ENCODE results near the gene ACAD11.
"Not testable (repeated sequence)": the region's sequence is repeated elsewhere in the genome, so short reads cannot be mapped to it uniquely, and the experiment has no call there.

Gene ACAD11

GRCh38 chr3:132616780-132617179 is 42.8 kb downstream of the ACAD11 start:
- Histone ChIP-seq H2BK120ac (ENCODE audit: low read depth, low read length) (no peak overlapping the region), H3K9me3 (replicated peaks in 1 of 2; ENCODE audit: control insufficient read depth in 2 of 2, insufficient read depth in 1 of 2, low read depth in 1 of 2, low read length in 2 of 2) (peaks cover 0 to 2% of the 10 kb centered on the region in 2 donors), H3K36me3 (replicated peaks in 1 of 2; ENCODE audit: control insufficient read depth in 2 of 2, insufficient read depth in 2 of 2, low read length in 2 of 2) (peaks cover 2 to 39% of the 10 kb centered on the region in 2 donors), H4K91ac (ENCODE audit: low read depth, low read length, poor library complexity) (no peak overlapping the region), H3K4me3 (ENCODE audit: low read length in 2 of 2) (no peak overlapping the region), H2AK5ac (ENCODE audit: low read depth, low read length) (no peak overlapping the region), H3K4me2 (ENCODE audit: insufficient read depth, low read length, poor library complexity, severe bottlenecking) (no peak overlapping the region), H2BK12ac (ENCODE audit: low read length) (no peak overlapping the region), H3K4ac (ENCODE audit: low read length) (no peak overlapping the region), H2BK5ac (ENCODE audit: low read length) (no peak overlapping the region), H3K4me1 (ENCODE audit: control insufficient read depth in 2 of 2, insufficient read depth in 1 of 2, low read depth in 1 of 2, low read length in 2 of 2) (no peaks in the 10 kb centered on the region), H3K9ac (ENCODE audit: low read depth, low read length, poor library complexity) (no peak overlapping the region), H3K79me1 (ENCODE audit: low read depth, low read length) (no peaks in the 10 kb centered on the region), H3K27ac (replicated peaks; ENCODE audit: low read length) (no peak overlapping the region), H2BK15ac (ENCODE audit: low read length) (no peak overlapping the region), H3K27me3 (ENCODE audit: control insufficient read depth in 3 of 3, insufficient read depth in 3 of 3, low read depth in 1 of 3, low read length in 3 of 3) (no peaks in the 10 kb centered on the region), H2AFZ (ENCODE audit: low read length) (no peak overlapping the region), H4K8ac (ENCODE audit: low read depth, low read length) (no peak overlapping the region), H3K14ac (ENCODE audit: low read length) (no peak overlapping the region), H3K18ac (ENCODE audit: low read length) (no peak overlapping the region), H3K23ac (ENCODE audit: low read depth, low read length, poor library complexity) (no peak overlapping the region)
- DNase-seq (ENCODE audit: low spot score): no peak
- WGBS, 2 donors (ENCODE audit: extremely low coverage in 2 of 2, insufficient read length in 2 of 2, insufficient replicate concordance in 1 of 2): no CpG with 5 or more reads among the region's 1 CpG

- no peak for DNase-seq (ENCODE audit: low spot score)
- H2BK15ac ChIP-seq (ENCODE audit: low read length): no peak overlapping the region
Measured at GRCh38 chr3:132615881-132616280, 43.7 kb downstream of the ACAD11 start.

GRCh38 chr3:132615301-132615700 is 44.3 kb downstream of the ACAD11 start:
- H2BK15ac ChIP-seq (ENCODE audit: low read length); H3K4me2 ChIP-seq (ENCODE audit: insufficient read depth, low read length, poor library complexity, severe bottlenecking); H3K23ac ChIP-seq (ENCODE audit: low read depth, low read length, poor library complexity); H2BK12ac ChIP-seq (ENCODE audit: low read length); H2BK120ac ChIP-seq (ENCODE audit: low read depth, low read length); H3K4me1 ChIP-seq (ENCODE audit: control insufficient read depth in 2 of 2, insufficient read depth in 1 of 2, low read depth in 1 of 2, low read length in 2 of 2); H4K91ac ChIP-seq (ENCODE audit: low read depth, low read length, poor library complexity); H3K4me3 ChIP-seq (ENCODE audit: low read length in 2 of 2); H3K27me3 ChIP-seq (ENCODE audit: control insufficient read depth in 3 of 3, insufficient read depth in 3 of 3, low read depth in 1 of 3, low read length in 3 of 3); H3K79me1 ChIP-seq (ENCODE audit: low read depth, low read length); H3K18ac ChIP-seq (ENCODE audit: low read length); H3K14ac ChIP-seq (ENCODE audit: low read length); H2AK5ac ChIP-seq (ENCODE audit: low read depth, low read length); H2AFZ ChIP-seq (ENCODE audit: low read length); H3K9ac ChIP-seq (ENCODE audit: low read depth, low read length, poor library complexity); H3K4ac ChIP-seq (ENCODE audit: low read length); H4K8ac ChIP-seq (ENCODE audit: low read depth, low read length); H3K9me3 ChIP-seq (replicated peaks in 1 of 2; ENCODE audit: control insufficient read depth in 2 of 2, insufficient read depth in 1 of 2, low read depth in 1 of 2, low read length in 2 of 2); H3K27ac ChIP-seq (replicated peaks; ENCODE audit: low read length); DNase-seq (ENCODE audit: low spot score); H2BK5ac ChIP-seq (ENCODE audit: low read length): not testable (repeated sequence)
- no CpG with 5 or more reads among the region's 3 CpGs for WGBS, 2 donors (ENCODE audit: extremely low coverage in 2 of 2, insufficient read length in 2 of 2, insufficient replicate concordance in 1 of 2)
- peaks cover 2 to 35% of the 10 kb centered on the region in 2 donors for H3K36me3 ChIP-seq (replicated peaks in 1 of 2; ENCODE audit: control insufficient read depth in 2 of 2, insufficient read depth in 2 of 2, low read length in 2 of 2)

More at GRCh38 chr3:132615881-132616280, 43.7 kb downstream of the ACAD11 start:
- Histone ChIP-seq H3K4me1 (ENCODE audit: control insufficient read depth in 2 of 2, insufficient read depth in 1 of 2, low read depth in 1 of 2, low read length in 2 of 2) (no peaks in the 10 kb centered on the region), H3K23ac (ENCODE audit: low read depth, low read length, poor library complexity) (no peak overlapping the region), H3K4me2 (ENCODE audit: insufficient read depth, low read length, poor library complexity, severe bottlenecking) (no peak overlapping the region), H3K79me1 (ENCODE audit: low read depth, low read length) (no peaks in the 10 kb centered on the region), H3K4ac (ENCODE audit: low read length) (no peak overlapping the region), H3K27me3 (ENCODE audit: control insufficient read depth in 3 of 3, insufficient read depth in 3 of 3, low read depth in 1 of 3, low read length in 3 of 3) (no peaks in the 10 kb centered on the region), H3K18ac (ENCODE audit: low read length) (no peak overlapping the region), H3K4me3 (ENCODE audit: low read length in 2 of 2) (no peak overlapping the region), H2AFZ (ENCODE audit: low read length) (no peak overlapping the region), H2AK5ac (ENCODE audit: low read depth, low read length) (no peak overlapping the region), H3K36me3 (replicated peaks in 1 of 2; ENCODE audit: control insufficient read depth in 2 of 2, insufficient read depth in 2 of 2, low read length in 2 of 2) (peaks cover 2 to 35% of the 10 kb centered on the region in 2 donors), H2BK120ac (ENCODE audit: low read depth, low read length) (no peak overlapping the region), H2BK5ac (ENCODE audit: low read length) (no peak overlapping the region), H3K27ac (replicated peaks; ENCODE audit: low read length) (no peak overlapping the region), H3K9me3 (replicated peaks in 1 of 2; ENCODE audit: control insufficient read depth in 2 of 2, insufficient read depth in 1 of 2, low read depth in 1 of 2, low read length in 2 of 2) (peaks cover 0 to 2% of the 10 kb centered on the region in 2 donors), H4K8ac (ENCODE audit: low read depth, low read length) (no peak overlapping the region), H3K14ac (ENCODE audit: low read length) (no peak overlapping the region), H4K91ac (ENCODE audit: low read depth, low read length, poor library complexity) (no peak overlapping the region), H2BK12ac (ENCODE audit: low read length) (no peak overlapping the region), H3K9ac (ENCODE audit: low read depth, low read length, poor library complexity) (no peak overlapping the region)
- no CpG with 5 or more reads among the region's 3 CpGs for WGBS, 2 donors (ENCODE audit: extremely low coverage in 2 of 2, insufficient read length in 2 of 2, insufficient replicate concordance in 1 of 2)

GRCh38 chr3:132606620-132607019 is 53.0 kb downstream of the ACAD11 start:
- not testable (repeated sequence) for H3K79me1 ChIP-seq (ENCODE audit: low read depth, low read length); H3K4me1 ChIP-seq (ENCODE audit: control insufficient read depth in 2 of 2, insufficient read depth in 1 of 2, low read depth in 1 of 2, low read length in 2 of 2); H3K14ac ChIP-seq (ENCODE audit: low read length); H3K23ac ChIP-seq (ENCODE audit: low read depth, low read length, poor library complexity); H2BK120ac ChIP-seq (ENCODE audit: low read depth, low read length); H2BK15ac ChIP-seq (ENCODE audit: low read length); H3K9me3 ChIP-seq (replicated peaks in 1 of 2; ENCODE audit: control insufficient read depth in 2 of 2, insufficient read depth in 1 of 2, low read depth in 1 of 2, low read length in 2 of 2); H2BK5ac ChIP-seq (ENCODE audit: low read length); H3K9ac ChIP-seq (ENCODE audit: low read depth, low read length, poor library complexity); H4K91ac ChIP-seq (ENCODE audit: low read depth, low read length, poor library complexity); H3K27me3 ChIP-seq (ENCODE audit: control insufficient read depth in 3 of 3, insufficient read depth in 3 of 3, low read depth in 1 of 3, low read length in 3 of 3); H4K8ac ChIP-seq (ENCODE audit: low read depth, low read length); H2AK5ac ChIP-seq (ENCODE audit: low read depth, low read length); H2AFZ ChIP-seq (ENCODE audit: low read length); H3K4me2 ChIP-seq (ENCODE audit: insufficient read depth, low read length, poor library complexity, severe bottlenecking); H3K4me3 ChIP-seq (ENCODE audit: low read length in 2 of 2); H2BK12ac ChIP-seq (ENCODE audit: low read length); H3K4ac ChIP-seq (ENCODE audit: low read length); H3K27ac ChIP-seq (replicated peaks; ENCODE audit: low read length); DNase-seq (ENCODE audit: low spot score); H3K18ac ChIP-seq (ENCODE audit: low read length)
- WGBS, 2 donors (ENCODE audit: extremely low coverage in 2 of 2, insufficient read length in 2 of 2, insufficient replicate concordance in 1 of 2): no CpG with 5 or more reads among the region's 8 CpGs
- H3K36me3 ChIP-seq (replicated peaks in 1 of 2; ENCODE audit: control insufficient read depth in 2 of 2, insufficient read depth in 2 of 2, low read length in 2 of 2): peaks cover 2 to 32% of the 10 kb centered on the region in 2 donors
